ENCODE data around the gene UGT2A3.

The UGT2A3 gene

GRCh38 chr4:68909385-68909784, 42.2 kb downstream of the UGT2A3 start:
- no peak for DNase-seq

- no peak for DNase-seq
Observed at GRCh38 chr4:68907788-68908700, 43.6 kb downstream of the UGT2A3 start.

- DNase-seq: no peak
Observed at GRCh38 chr4:68907245-68907644, 44.4 kb downstream of the UGT2A3 start.

GRCh38 chr4:68906780-68907137, 44.8 kb downstream of the UGT2A3 start:
- DNase-seq: no peak

- no peak for DNase-seq
Observed at GRCh38 chr4:68905939-68906779, 45.4 kb downstream of the UGT2A3 start.

- DNase-seq: no peak
Observed at GRCh38 chr4:68905598-68905938, 46.0 kb downstream of the UGT2A3 start.

GRCh38 chr4:68904786-68905185, 46.8 kb downstream of the UGT2A3 start:
- DNase-seq: no peak

GRCh38 chr4:68896749-68897148, 54.9 kb downstream of the UGT2A3 start:
- DNase-seq: no peak

- DNase-seq: no peak
Observed at GRCh38 chr4:68895561-68896198, 55.9 kb downstream of the UGT2A3 start.

- no peak for DNase-seq
Observed at GRCh38 chr4:68892861-68893260, 58.7 kb downstream of the UGT2A3 start.

GRCh38 chr4:68891678-68892077, 59.9 kb downstream of the UGT2A3 start:
- no peak for DNase-seq

GRCh38 chr4:68885545-68885944, 66.1 kb downstream of the UGT2A3 start:
- no peak for DNase-seq

- no peak for DNase-seq
Observed at GRCh38 chr4:68883870-68884269, 67.7 kb downstream of the UGT2A3 start.

Data from CD4-positive, alpha-beta T cell treated with Interleukin-6 for 4 hours (primary cell).